ENCODE results near the gene PEX16.

PEX16 gene

GRCh38 chr11:45877221-45877620 is 40.5 kb downstream of the PEX16 start:
- DNase-seq (ENCODE audit: low read depth in 2 of 2), result no peak

DNA sequence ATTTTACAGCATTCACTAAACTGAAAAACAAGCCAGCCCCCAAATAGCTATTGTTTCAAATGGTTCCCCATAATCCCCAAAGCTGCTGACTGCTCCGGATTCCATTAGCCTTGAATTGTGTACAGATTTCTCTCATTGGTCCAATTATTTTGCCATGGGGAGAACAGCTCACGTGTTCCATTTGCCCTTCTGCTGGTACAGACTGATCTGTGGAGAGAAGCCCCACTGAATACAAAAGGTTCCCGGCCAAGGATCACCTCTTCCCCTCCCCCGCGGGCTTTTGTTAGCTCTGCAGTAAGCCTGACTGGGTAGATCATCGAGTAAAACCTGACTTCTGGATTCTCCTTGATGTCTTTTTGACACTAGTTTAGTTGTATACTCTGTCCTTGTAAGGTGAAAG is 41.3 kb downstream of the PEX16 start:
- DNase-seq (ENCODE audit: low read depth in 2 of 2), result no peak

DNA sequence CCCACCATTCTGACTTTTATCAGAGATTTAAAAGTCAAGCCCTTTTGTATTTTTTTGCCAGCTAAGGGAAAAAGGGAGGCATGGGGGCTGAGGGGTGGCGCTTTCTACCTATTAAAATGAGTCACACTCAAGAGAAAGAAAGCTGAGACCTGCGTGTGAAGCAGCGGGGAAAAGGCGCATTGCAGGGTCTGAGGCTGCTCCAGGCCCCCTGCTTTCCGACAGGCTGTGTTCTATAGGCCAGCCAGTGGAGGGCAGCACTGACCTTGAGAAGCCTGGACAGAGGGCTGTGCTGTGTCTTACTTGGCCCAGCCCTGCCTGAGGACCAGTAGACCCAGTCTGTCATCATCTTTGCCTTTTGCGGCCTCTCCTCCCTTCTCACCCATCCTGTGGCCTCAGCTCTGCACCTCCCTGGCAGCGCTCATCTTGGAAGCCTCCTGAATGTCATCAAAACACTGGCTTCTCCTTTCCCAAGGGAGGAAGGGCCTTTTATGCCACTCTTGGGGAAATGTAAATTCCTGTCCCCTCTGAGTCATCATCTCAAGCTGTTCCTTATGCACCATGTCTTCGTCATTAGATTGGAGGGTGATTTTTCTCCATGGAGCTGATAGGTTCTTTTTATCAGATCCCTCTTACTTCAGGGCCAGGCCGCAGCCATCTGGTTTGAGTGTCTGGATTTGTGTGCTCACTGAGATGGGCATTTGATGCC is 44.9 kb downstream of the PEX16 start:
- DNase-seq (ENCODE audit: low read depth in 2 of 2), result no peak

- DNase-seq (ENCODE audit: low read depth in 2 of 2), result no peak
Measured at GRCh38 chr11:45871638-45872037, 46.0 kb downstream of the PEX16 start.

DNA sequence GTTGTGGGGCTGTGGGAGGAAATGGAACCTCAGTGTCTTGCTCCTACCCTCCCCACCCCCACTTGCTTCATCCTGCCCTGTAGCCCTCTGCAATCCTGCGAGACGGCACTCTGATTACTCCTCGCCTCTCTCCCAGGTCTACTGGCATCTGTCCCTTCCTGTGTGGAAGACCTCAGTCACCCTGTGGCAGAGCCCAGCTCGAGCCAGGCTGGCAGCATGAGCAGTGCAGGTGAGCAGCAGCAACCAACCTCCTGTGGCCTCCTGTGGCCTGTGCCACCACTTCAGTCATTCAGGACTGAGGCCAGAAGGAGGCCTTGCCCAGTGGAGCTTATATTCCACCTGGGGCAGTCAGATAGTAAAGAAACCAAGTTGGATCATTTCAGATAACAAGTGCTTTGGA is 47.0 kb downstream of the PEX16 start:
- no peak for DNase-seq (ENCODE audit: low read depth in 2 of 2)

- no peak for DNase-seq (ENCODE audit: low read depth in 2 of 2)
Measured at GRCh38 chr11:45869551-45869950, 48.1 kb downstream of the PEX16 start.

DNA sequence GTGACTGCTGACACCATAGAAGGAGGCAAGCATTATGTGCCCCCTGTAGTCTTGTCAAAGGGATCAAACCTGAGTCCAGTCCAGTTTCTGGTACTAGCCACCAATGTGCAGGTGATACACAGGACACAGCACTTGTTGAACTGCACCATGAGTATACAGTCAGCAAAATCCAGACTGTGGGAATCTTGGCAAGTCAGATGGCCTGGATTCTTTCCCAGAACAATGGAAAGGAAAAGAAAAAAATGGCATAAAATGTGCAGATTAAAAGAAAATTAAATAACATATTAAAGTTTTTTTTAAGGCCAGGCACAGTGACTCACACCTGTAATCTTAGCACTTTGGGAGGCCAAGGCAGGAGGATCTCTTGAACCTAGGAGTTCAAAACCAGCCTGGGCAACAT is 53.6 kb downstream of the PEX16 start:
- DNase-seq (ENCODE audit: low read depth in 2 of 2), result no peak

DNA sequence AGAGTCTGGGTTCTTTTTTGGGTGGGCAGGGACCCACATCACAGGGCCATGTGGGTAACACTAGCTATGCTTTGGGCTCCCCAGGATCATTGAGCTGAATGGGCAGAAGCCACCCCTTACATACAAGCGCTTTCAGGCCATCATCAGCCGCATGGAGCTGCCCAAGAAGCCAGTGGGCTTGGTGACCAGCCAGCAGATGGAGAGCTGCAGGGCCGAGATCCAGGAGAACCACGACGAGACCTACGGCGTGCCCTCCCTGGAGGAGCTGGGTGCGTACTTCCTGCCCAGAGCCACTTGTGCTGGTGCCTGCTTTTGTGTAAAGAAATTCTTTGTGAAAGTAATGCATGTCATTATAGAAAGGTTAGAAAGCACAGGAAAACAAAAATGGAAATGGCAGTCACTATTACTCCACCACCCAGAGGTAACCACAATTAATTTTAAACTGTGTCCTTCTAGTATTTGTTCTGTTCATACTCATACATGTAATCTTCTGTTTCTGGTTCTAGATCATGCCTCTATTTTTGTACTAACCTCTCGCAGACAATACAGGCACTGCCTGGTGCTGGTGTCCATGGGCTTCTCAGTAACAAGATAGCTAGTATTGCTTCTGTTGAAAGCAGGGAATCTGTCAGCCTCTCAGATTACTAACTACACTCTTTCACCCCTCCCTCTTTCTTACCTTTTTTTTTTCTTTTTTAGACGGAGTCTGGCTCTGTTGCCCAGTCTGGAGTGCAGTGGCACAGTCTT is 56.7 kb downstream of the PEX16 start:
- DNase-seq (ENCODE audit: low read depth in 2 of 2), result no peak

DNA sequence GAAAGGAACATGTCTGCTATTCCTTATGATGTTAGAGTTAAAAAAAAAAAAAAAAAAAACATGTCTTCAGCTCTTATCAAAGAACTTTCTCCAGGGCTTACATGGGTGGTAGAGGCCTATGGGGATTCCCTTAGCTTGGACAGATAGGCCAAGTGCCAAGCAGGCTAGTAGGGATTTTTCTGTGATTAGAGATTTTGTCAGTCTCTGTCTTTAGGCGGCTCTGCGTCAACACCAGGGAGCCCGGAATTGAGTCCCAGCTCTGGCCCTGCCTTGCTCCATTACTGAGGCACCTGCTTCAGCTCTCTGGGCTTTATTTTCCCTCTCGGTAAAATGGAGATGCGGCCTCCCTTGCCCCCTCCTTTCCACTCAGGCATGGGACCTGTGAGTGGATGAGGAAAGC is 57.3 kb downstream of the PEX16 start:
- no peak for DNase-seq (ENCODE audit: low read depth in 2 of 2)

All from stimulated activated CD8-positive, alpha-beta memory T cell treated with anti-CD3 and anti-CD28 coated beads, Interleukin-7, amount 100 ng/mL, for 4 hours (primary cell).